Duodenal mucosa (tissue), 2 donors: ENCODE results near the gene HTR2C.

Source experiments
- H3K27ac ChIP-seq: one replicate; pipeline ENCODE4 v1.7.0; 2013; ENCODE audit warnings: low read depth, low read length
- H3K27me3 ChIP-seq, 2 donors: one replicate each; pipeline ENCODE4 v1.7.0; 2013; ENCODE audit warnings: low read length in 2 of 2, control low read depth in 1 of 2; ENCODE audit not compliant: insufficient read depth in 2 of 2, control insufficient read depth in 1 of 2
- H3K36me3 ChIP-seq, 2 donors: one replicate each; pipeline ENCODE4 v1.7.0; 2013; ENCODE audit warnings: low read length in 2 of 2, control low read depth in 1 of 2; ENCODE audit not compliant: insufficient read depth in 2 of 2, control insufficient read depth in 1 of 2
- H3K4me1 ChIP-seq, 2 donors: one replicate each; pipeline ENCODE4 v1.7.0; 2013; ENCODE audit warnings: low read length in 2 of 2, control low read depth in 1 of 2; ENCODE audit not compliant: insufficient read depth in 2 of 2, control insufficient read depth in 1 of 2
- H3K4me3 ChIP-seq, 2 donors: one replicate each; pipeline ENCODE4 v1.7.0; 2013; ENCODE audit warnings: low read length in 2 of 2, low read depth in 1 of 2
- H3K9ac ChIP-seq, 2 donors: one replicate each; pipeline ENCODE4 v1.7.0; 2013; ENCODE audit warnings: low read length in 2 of 2, low read depth in 1 of 2
- H3K9me3 ChIP-seq, 2 donors: one replicate each; pipeline ENCODE4 v1.7.0; 2013; ENCODE audit warnings: low read length in 2 of 2, control low read depth in 1 of 2; ENCODE audit not compliant: control insufficient read depth in 1 of 2

The HTR2C gene

DNA sequence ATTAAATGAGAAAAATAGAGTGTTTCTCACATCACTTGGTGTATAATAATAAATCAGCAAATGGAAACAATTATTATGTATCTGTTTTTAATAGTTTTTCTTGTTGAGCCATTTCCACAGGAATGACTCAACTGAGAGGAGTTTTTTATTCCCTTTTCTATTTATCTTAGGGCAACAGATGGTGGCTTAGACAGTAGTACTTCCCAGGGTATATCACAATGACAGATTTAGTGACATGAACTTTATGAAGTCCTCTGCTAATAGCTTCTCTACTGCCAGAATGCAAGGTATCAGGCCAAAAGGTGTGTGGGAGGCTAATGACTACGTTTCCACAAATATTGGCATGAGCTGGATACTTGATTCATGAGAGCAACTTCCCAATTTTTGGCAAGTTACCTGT, 126.7 kb downstream of the HTR2C start:
- H3K27me3 ChIP-seq = no peaks in the 10 kb centered on the region
- H3K36me3 ChIP-seq = no peaks in the 10 kb centered on the region
- H3K4me3 ChIP-seq = no peak overlapping the region
- H3K9me3 ChIP-seq = no peaks in the 10 kb centered on the region
- no peak overlapping the region for H3K9ac ChIP-seq
- H3K4me1 ChIP-seq = no peaks in the 10 kb centered on the region
- H3K27ac ChIP-seq = no peak overlapping the region

DNA sequence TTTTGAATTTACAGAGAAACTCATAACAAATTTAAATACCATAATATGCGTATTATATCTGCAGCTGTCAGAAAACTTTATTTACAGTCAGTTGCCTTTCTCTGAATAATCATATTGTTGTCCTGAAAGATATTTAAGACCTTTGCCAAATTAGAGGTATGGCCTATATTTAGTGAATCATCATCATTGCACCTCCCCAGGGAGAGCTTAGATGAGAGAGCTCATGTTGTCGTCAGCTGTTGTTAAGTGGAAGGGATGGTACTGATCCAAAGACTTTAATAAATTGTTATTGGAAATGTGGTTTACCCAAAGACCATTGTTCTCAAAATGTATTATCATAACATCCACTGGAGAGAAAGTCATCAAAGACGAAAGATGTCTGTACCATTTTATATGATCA, 128.6 kb downstream of the HTR2C start:
- H3K9me3 ChIP-seq = no peaks in the 10 kb centered on the region
- no peak overlapping the region for H3K27ac ChIP-seq
- no peak overlapping the region for H3K4me3 ChIP-seq
- H3K36me3 ChIP-seq = no peaks in the 10 kb centered on the region
- H3K27me3 ChIP-seq = no peaks in the 10 kb centered on the region
- H3K9ac ChIP-seq = no peak overlapping the region
- no peaks in the 10 kb centered on the region for H3K4me1 ChIP-seq

DNA sequence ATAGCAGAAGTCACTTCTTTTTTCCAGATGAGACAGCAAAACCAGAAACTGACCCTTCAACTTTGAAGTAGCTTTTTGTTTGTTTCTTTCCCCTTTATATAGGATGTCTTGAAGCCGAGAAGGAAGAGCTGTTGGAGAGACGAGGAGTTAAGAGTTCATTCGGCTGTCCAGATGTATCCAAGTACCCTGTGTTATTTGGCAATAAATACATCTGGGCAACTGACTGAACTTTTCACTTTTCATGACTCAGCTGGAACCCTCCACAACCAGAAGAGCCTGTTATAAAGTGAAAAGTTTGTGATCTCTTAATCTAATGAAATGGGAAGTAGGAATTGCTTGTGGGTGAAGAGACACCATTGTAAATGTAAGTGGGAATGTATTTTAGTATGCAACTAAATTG, 131.2 kb downstream of the HTR2C start:
- no peak overlapping the region for H3K27ac ChIP-seq
- H3K36me3 ChIP-seq = no peaks in the 10 kb centered on the region
- H3K27me3 ChIP-seq = no peaks in the 10 kb centered on the region
- H3K4me1 ChIP-seq = no peaks in the 10 kb centered on the region
- H3K9ac ChIP-seq = no peak overlapping the region
- no peak overlapping the region for H3K4me3 ChIP-seq
- no peaks in the 10 kb centered on the region for H3K9me3 ChIP-seq

GRCh38 chrX:114717921-114718320, 134.0 kb downstream of the HTR2C start:
- Histone ChIP-seq H3K9ac (no peak overlapping the region), H3K36me3 (no peaks in the 10 kb centered on the region), H3K4me1 (no peaks in the 10 kb centered on the region), H3K27ac (no peak overlapping the region), H3K27me3 (no peaks in the 10 kb centered on the region), H3K4me3 (no peak overlapping the region), H3K9me3 (no peaks in the 10 kb centered on the region)

DNA sequence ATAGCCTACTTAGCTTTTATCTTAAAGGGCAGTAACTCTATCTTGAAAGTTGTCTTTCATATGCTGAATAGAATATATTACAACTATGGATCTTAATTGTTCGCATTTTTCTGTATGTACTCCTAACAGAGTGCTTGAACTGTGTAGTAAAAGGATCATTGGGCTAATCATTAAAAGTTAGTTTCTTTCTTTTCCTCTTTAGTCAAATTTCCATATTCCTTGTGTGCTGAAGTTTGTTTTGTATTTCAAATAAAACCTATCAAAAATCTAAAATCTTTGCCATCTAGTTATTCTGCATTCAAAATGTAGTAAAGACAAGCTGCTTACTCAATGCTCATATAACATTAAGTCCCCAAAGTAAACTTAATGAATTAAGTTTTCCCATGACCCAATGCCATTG, 182.7 kb downstream of the HTR2C start:
- Histone ChIP-seq H3K4me3 (no peak overlapping the region), H3K9ac (no peak overlapping the region), H3K27me3 (no peaks in the 10 kb centered on the region), H3K27ac (no peak overlapping the region), H3K9me3 (no peaks in the 10 kb centered on the region), H3K4me1 (no peaks in the 10 kb centered on the region), H3K36me3 (no peaks in the 10 kb centered on the region)

DNA sequence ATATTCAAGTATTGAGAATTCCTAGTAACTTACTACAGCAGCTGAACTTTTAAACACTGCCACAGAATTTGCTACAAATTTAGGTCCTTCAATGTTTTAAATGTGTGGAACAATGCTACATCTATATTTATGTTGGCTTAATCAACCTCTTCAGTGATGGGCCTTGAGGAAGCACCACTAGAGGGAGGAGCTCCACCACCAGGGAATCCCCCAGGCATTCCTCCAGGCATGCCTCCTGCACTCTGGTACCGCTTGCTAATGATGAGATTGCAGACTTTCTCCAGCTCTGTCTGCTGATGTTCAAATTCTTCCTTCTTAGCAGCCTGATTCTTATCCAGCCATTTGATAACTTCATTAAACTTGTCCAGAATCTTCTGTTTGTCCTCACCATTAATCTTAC, 190.8 kb downstream of the HTR2C start:
- Histone ChIP-seq H3K9ac (no peak overlapping the region), H3K27ac (no peak overlapping the region), H3K9me3 (no peaks in the 10 kb centered on the region), H3K27me3 (no peaks in the 10 kb centered on the region), H3K36me3 (no peaks in the 10 kb centered on the region), H3K4me3 (no peak overlapping the region), H3K4me1 (no peaks in the 10 kb centered on the region)

DNA sequence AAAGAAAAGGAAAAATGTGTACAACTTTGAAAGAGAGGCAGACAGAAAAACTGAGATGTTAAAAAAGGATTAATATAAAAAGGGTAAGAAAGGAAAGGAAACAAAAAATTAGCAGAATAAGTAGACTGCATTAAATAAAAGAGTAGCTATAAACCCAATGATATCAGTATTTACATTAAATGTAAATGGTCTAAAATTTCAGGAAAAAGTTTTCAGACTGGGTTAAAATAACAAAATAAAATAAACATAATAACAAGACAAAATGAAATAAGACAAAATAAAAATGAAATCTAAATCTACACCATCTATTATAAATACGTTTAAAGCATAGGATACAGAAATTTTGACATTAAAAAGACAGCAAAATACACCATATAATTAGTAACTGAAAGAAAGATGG, 199.0 kb downstream of the HTR2C start:
- Histone ChIP-seq H3K36me3 (no peaks in the 10 kb centered on the region), H3K4me3 (no peak overlapping the region), H3K27me3 (no peaks in the 10 kb centered on the region), H3K4me1 (no peaks in the 10 kb centered on the region), H3K9ac (no peak overlapping the region), H3K27ac (no peak overlapping the region), H3K9me3 (no peaks in the 10 kb centered on the region)

DNA sequence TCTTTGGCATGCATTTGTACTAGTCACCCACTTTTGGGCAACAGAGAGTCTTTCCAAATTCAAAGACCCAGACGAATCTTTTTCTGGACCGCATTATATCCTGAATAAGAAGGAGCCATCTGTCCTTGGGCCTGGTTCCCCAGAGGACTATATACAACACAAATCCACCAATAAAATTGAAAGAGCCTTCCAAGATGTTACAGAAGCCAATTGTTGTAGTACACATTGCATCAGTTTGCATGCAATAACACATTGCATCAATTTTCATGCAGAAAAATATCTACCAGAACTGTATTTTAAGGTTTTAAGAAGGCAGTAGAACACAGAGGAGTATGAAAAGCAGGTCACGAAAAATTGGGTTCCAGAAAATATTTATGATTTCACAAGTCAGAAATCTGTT, 203.2 kb downstream of the HTR2C start:
- Histone ChIP-seq H3K9me3 (no peaks in the 10 kb centered on the region), H3K27me3 (no peaks in the 10 kb centered on the region), H3K27ac (no peak overlapping the region), H3K4me3 (no peak overlapping the region), H3K9ac (no peak overlapping the region), H3K4me1 (no peaks in the 10 kb centered on the region), H3K36me3 (no peaks in the 10 kb centered on the region)

GRCh38 chrX:114797494-114797893, 213.6 kb downstream of the HTR2C start:
- Histone ChIP-seq H3K4me1 (no peaks in the 10 kb centered on the region), H3K27ac (no peak overlapping the region), H3K9me3 (no peaks in the 10 kb centered on the region), H3K9ac (no peak overlapping the region), H3K4me3 (no peak overlapping the region), H3K36me3 (no peaks in the 10 kb centered on the region), H3K27me3 (no peaks in the 10 kb centered on the region)

GRCh38 chrX:114798907-114799306, 215.0 kb downstream of the HTR2C start:
- no peak overlapping the region for H3K4me3 ChIP-seq
- no peak overlapping the region for H3K27ac ChIP-seq
- H3K27me3 ChIP-seq = no peaks in the 10 kb centered on the region
- H3K4me1 ChIP-seq = no peaks in the 10 kb centered on the region
- no peaks in the 10 kb centered on the region for H3K9me3 ChIP-seq
- H3K36me3 ChIP-seq = no peaks in the 10 kb centered on the region
- no peak overlapping the region for H3K9ac ChIP-seq

- Histone ChIP-seq H3K27ac (no peak overlapping the region), H3K9me3 (no peaks in the 10 kb centered on the region), H3K4me3 (no peak overlapping the region), H3K27me3 (no peaks in the 10 kb centered on the region), H3K9ac (no peak overlapping the region), H3K36me3 (no peaks in the 10 kb centered on the region), H3K4me1 (no peaks in the 10 kb centered on the region)
Measured at GRCh38 chrX:114800719-114801118, 216.8 kb downstream of the HTR2C start.
